Neural progenitor cell (in vitro differentiated cells): ENCODE results near the gene TBC1D17. TPM values are rescaled to one million over a fixed set of nuclear protein-coding genes. Genes with fewer than 3 reads are reported as not detected.
A peak's percentile ranks its signal among the peaks of the same experiment; 100 is the strongest.

Experiments
- DNase-seq: peaks from one replicate; pipeline ENCODE4 v3.0.0-alpha.2; 2016; ENCODE audit warnings: low spot score
- H2AFZ ChIP-seq: fragments of 200-600 bp; sonication (generic); replicated peaks from 2 replicates; pipeline ENCODE4 v1.6.1; 2016; ENCODE audit warnings: antibody characterized with exemption
- H3F3A ChIP-seq: fragments of 200-600 bp; sonication (generic); 2 replicates; pipeline ENCODE4 v1.6.1; 2016; ENCODE audit warnings: antibody characterized with exemption, low read depth
- H3K27ac ChIP-seq: fragments of 200-600 bp; sonication (generic); 2 replicates; pipeline ENCODE4 v1.5.1; 2016; ENCODE audit warnings: mild to moderate bottlenecking
- H3K27me3 ChIP-seq: fragments of 200-600 bp; sonication (generic); 2 replicates; pipeline ENCODE4 v1.6.1; 2016; ENCODE audit warnings: mild to moderate bottlenecking, moderate library complexity
- H3K36me3 ChIP-seq: fragments of 200-600 bp; sonication (generic); 2 replicates; pipeline ENCODE4 v1.5.1; 2016
- H3K4me1 ChIP-seq: fragments of 200-600 bp; sonication (generic); 2 replicates; pipeline ENCODE4 v1.6.1; 2016; ENCODE audit warnings: mixed run types
- H3K4me2 ChIP-seq: fragments of 200-600 bp; sonication (generic); 2 replicates; pipeline ENCODE4 v1.6.1; 2016
- H3K4me3 ChIP-seq: fragments of 200-600 bp; sonication (generic); 2 replicates; pipeline ENCODE4 v1.5.1; 2016
- H3K79me2 ChIP-seq: fragments of 200-600 bp; sonication (generic); 2 replicates; pipeline ENCODE4 v1.6.1; 2016; ENCODE audit warnings: low read depth
- H3K9ac ChIP-seq: fragments of 200-600 bp; sonication (generic); 2 replicates; pipeline ENCODE4 v1.6.1; 2016
- H3K9me3 ChIP-seq: fragments of 200-600 bp; sonication (generic); 2 replicates; pipeline ENCODE4 v1.5.1; 2016; ENCODE audit warnings: low read depth
- H4K20me1 ChIP-seq: fragments of 200-600 bp; sonication (generic); 2 replicates; pipeline ENCODE4 v1.6.1; 2016; ENCODE audit warnings: low read depth
- H3K27ac Mint-ChIP-seq: 3 replicates; pipeline ENCODE4 v1.8.0; 2021; ENCODE audit warnings: mixed read lengths
- H3K27me3 Mint-ChIP-seq: 2 replicates; pipeline ENCODE4 v1.8.0; 2022; ENCODE audit warnings: low read depth, mild to moderate bottlenecking, inconsistent platforms, moderate library complexity, mixed read lengths; ENCODE audit not compliant: insufficient read depth
- H3K36me3 Mint-ChIP-seq: 3 replicates; pipeline ENCODE4 v1.8.0; 2021; ENCODE audit warnings: mixed read lengths
- H3K4me1 Mint-ChIP-seq: 3 replicates; pipeline ENCODE4 v1.8.0; 2021; ENCODE audit warnings: mixed read lengths
- H3K4me3 Mint-ChIP-seq: 3 replicates; pipeline ENCODE4 v1.8.0; 2021; ENCODE audit warnings: mild to moderate bottlenecking, moderate library complexity, mixed read lengths
- H3K9me3 Mint-ChIP-seq: 3 replicates; pipeline ENCODE4 v1.8.0; 2020; ENCODE audit warnings: mixed read lengths
- CTCF ChIP-seq: fragments of 200-600 bp; sonication (generic); IDR thresholded peaks from 2 replicates; pipeline ENCODE4 v1.5.1; 2017; ENCODE audit warnings: antibody characterized with exemption, mild to moderate bottlenecking
- EZH2 ChIP-seq: fragments of 200-600 bp; sonication (generic); IDR thresholded peaks from 2 replicates; pipeline ENCODE4 v1.6.1; 2017; ENCODE audit warnings: antibody characterized with exemption, mild to moderate bottlenecking, moderate library complexity
- EZH2phosphoT487 ChIP-seq: fragments of 200-600 bp; sonication (generic); IDR thresholded peaks from 2 replicates; pipeline ENCODE4 v1.6.1; 2017; ENCODE audit warnings: antibody characterized with exemption
- total RNA-seq: library from RNA; depleted of rRNA; stranded (reverse); fragments of >200 nt; gene quantifications from 2 replicates; pipeline ENCODE4 v1.2.3, GENCODE V29; 2015; ENCODE audit warnings: low replicate concordance

The TBC1D17 gene
- total RNA-seq, 1 donor from 2014 or later: 10.4 TPM

GRCh38 chr19:49859682-49860335 lies 17.7 kb upstream of the TBC1D17 start:
- DNase-seq: no peak

GRCh38 chr19:49860336-49861102 lies 17.0 kb upstream of the TBC1D17 start:
- no peaks in the 10 kb centered on the region for H3K36me3 ChIP-seq
- TF ChIP-seq EZH2: no peak
- no peak for TF ChIP-seq CTCF
- no peak for TF ChIP-seq EZH2phosphoT487

More at GRCh38 chr19:49859682-49860335, 17.7 kb upstream of the TBC1D17 start:
- peak overlapping the region; percentile 74 for H3K27ac Mint-ChIP-seq
- peaks cover 21% of the 10 kb centered on the region for H3K4me1 Mint-ChIP-seq
- Histone ChIP-seq H3K27me3 (no peaks in the 10 kb centered on the region), H3K4me1 (no peaks in the 10 kb centered on the region), H3K4me2 (no peak overlapping the region), H3K36me3 (no peaks in the 10 kb centered on the region), H3K9ac (no peak overlapping the region), H3K4me3 (no peak overlapping the region), H2AFZ (no peak overlapping the region), H3K27ac (peak overlapping the region; percentile 13), H3F3A (peaks cover 91% of the 10 kb centered on the region), H3K79me2 (peaks cover 35% of the 10 kb centered on the region), H3K9me3 (no peaks in the 10 kb centered on the region), H4K20me1 (peaks cover 99% of the 10 kb centered on the region)
- no peak for TF ChIP-seq EZH2phosphoT487
- TF ChIP-seq EZH2: no peak
- no peak for TF ChIP-seq CTCF
- H3K4me3 Mint-ChIP-seq: peak overlapping the region; percentile 60
- H3K9me3 Mint-ChIP-seq: no peaks in the 10 kb centered on the region
- H3K36me3 Mint-ChIP-seq: peaks cover 28% of the 10 kb centered on the region
- peaks cover 21% of the 10 kb centered on the region for H3K27me3 Mint-ChIP-seq

GRCh38 chr19:49861107-49861506 lies 16.4 kb upstream of the TBC1D17 start:
- Histone ChIP-seq H3K79me2 (peaks cover 35% of the 10 kb centered on the region), H3K27ac (no peak overlapping the region), H3K4me2 (no peak overlapping the region), H3F3A (peaks cover 89% of the 10 kb centered on the region), H3K36me3 (no peaks in the 10 kb centered on the region), H2AFZ (no peak overlapping the region), H3K9ac (no peak overlapping the region), H3K4me3 (no peak overlapping the region), H3K27me3 (no peaks in the 10 kb centered on the region), H3K9me3 (no peaks in the 10 kb centered on the region), H3K4me1 (peaks cover 3% of the 10 kb centered on the region), H4K20me1 (peaks cover 92% of the 10 kb centered on the region)
- H3K4me1 Mint-ChIP-seq: peaks cover 34% of the 10 kb centered on the region
- H3K9me3 Mint-ChIP-seq: no peaks in the 10 kb centered on the region
- no peak for DNase-seq
- H3K36me3 Mint-ChIP-seq: peaks cover 30% of the 10 kb centered on the region
- peaks cover 17% of the 10 kb centered on the region for H3K27me3 Mint-ChIP-seq
- no peak overlapping the region for H3K27ac Mint-ChIP-seq
- H3K4me3 Mint-ChIP-seq: peak overlapping the region; percentile 65
- TF ChIP-seq CTCF (no peak), EZH2phosphoT487 (no peak), EZH2 (no peak)

More at GRCh38 chr19:49860336-49861102, 17.0 kb upstream of the TBC1D17 start:
- H4K20me1 ChIP-seq: peaks cover 98% of the 10 kb centered on the region
- H3K9ac ChIP-seq: no peak overlapping the region
- peaks cover under 1% of the 10 kb centered on the region for H3K4me1 ChIP-seq
- peaks cover 35% of the 10 kb centered on the region for H3K79me2 ChIP-seq
- H3K4me3 ChIP-seq: no peak overlapping the region
- no peak overlapping the region for H3K4me2 ChIP-seq
- H2AFZ ChIP-seq: no peak overlapping the region
- Mint-ChIP-seq H3K9me3 (no peaks in the 10 kb centered on the region), H3K27me3 (peaks cover 20% of the 10 kb centered on the region), H3K4me3 (peak overlapping the region; percentile 65), H3K27ac (no peak overlapping the region), H3K36me3 (peaks cover 29% of the 10 kb centered on the region), H3K4me1 (peaks cover 28% of the 10 kb centered on the region)
- no peak for DNase-seq
- H3K27me3 ChIP-seq: no peaks in the 10 kb centered on the region
- H3K9me3 ChIP-seq: no peaks in the 10 kb centered on the region
- H3F3A ChIP-seq: peaks cover 91% of the 10 kb centered on the region
- H3K27ac ChIP-seq: no peak overlapping the region
